GM19468 (cell line): Measurements from ENCODE around the gene CDK2AP2.
"Not testable (repeated sequence)": the region's sequence is repeated elsewhere in the genome, so short reads cannot be mapped to it uniquely, and the experiment has no call there.

Experiments used
- ATAC-seq: cut with Tn5 transposase; IDR thresholded peaks from one replicate; pipeline ENCODE4 v1.9.1; 2021; ENCODE audit warnings: mild to moderate bottlenecking, moderate library complexity, moderate number of reproducible peaks; ENCODE audit not compliant: unreplicated experiment; ENCODE audit errors: extremely low read depth

CDK2AP2 gene

DNA sequence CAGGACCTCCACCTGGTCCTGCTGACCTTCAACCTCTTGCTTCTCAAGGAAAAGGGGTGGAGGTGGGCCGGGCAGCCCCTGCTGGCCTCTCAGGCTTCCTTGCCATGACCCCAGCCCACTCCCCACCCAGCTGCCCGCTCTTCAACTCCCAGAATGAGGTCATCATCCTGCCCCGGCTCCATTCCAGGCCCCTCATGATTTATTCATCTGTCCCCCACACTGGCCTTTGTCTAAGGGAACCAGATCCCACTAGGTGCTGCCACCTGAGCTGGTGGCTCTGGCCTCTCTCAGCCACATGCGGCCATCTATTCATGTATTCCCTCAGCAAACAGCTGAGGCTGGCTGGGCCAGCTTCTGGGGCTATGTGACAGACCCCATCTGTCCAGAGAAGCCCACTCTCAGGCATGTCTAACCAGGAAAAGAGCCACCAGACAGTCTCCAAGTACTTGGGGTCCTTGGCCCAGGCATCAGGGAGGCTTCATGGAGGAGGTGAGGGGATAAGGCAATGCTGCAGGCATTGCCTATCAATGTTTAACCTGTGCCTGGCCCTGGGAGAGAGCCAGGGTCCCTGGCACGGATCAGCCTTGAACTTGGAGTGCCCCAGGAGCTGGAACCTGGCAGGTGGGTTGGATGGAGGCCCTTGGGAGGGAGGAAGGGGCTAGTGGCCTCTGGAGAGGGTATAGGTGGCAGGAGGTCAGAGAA lies 17.5 kb upstream of the CDK2AP2 start:
- ATAC-seq, result no peak

DNA sequence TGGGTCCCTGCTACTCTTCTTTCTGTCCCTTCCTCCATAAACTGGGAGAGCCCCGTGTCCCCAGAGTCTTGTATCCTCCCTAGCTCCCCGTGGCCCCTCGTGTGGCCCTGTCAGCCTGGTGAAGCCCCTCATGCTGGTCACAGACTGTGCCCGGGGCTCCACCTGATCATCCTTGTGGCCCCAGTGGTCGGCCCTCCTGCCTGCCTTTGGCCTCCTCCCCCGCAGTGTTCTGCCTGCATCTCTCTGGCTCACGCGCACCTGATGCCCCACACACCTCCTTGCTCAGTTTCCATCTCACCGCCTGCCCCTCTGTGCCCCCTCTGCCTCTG lies 16.5 kb upstream of the CDK2AP2 start:
- no peak for ATAC-seq

DNA sequence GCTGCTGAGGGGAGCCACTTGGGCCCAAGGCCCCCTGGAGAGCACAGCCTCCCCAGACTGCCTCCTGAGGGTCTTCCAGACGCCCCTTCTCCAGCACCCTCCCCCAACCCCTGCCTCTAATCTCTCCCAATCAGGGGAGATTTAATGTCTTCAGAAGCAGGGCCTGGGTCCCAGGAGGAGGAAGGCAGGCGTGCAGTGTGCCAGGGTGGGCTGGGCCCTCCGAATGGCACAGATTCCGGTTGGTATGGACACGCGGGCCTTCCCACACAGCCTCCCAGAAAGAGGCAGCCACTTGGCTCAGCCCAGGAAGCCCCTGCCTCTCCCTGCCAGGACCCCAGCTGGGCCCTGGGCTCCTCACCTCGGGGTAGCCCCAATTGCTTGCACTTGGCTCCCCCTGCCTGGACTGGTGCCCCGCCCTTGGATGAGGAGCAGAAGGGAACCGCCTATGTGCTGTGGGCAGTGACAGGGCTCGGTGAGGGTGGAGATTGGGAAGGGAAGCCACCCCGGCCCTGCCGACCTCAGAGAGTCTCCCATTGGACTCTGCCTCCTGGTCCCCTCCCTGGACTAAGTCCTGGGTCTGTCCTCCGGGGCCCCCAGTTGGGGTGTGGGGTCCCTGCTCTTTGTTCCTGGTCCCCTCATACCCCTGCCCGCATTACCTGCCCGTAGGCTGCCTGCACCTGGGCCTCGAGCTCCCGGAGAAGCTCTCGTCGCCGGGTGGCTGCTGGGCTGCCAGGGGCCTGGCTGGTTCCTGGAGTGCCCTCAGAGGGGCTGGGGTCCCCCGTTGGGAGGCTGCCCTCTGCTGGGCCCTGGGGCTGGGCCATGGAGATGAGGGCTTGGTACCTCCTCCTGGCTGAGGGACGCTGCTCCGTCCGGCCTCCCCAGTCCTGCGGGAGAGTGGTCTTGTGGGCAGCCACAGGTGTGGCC lies 15.9 kb upstream of the CDK2AP2 start:
- no peak for ATAC-seq

DNA sequence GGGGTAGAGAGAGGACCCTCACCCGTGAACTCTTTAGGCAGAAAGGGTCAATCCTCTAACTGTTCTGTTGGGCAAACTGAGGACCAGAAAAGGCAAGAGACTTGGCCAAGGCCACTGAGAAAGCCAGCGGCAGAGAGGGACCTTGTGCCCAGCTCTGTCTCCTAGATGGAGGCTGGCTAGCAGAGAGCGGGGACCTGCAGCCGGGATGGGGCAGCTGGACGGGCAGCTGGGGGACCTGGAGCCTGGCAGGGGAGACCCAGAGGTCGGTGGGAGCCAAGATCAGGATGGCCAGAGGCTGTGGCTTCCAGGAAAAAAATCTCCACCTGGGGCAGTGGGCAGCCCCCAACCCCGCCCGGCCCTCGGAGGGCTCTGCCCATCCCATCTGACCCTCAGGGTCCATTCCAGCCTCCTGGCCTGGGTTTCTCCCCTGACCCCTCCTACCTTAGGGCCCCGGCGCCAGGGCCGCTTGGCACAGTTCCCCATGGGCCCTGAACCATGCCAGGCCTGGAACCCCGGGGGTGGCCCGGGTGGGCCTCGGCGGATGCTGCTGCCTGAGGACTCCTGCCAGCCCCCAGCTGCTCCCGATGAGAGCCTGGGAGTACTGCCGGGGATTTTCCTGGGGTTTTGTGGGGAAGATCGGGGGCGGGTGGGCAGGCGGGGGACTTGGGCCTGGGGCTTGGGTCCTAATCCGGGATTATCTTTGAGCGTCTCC lies 15.0 kb upstream of the CDK2AP2 start, which contains the start of gene CABP2:
TSS of gene CABP2 (minus strand) at position 603 of the 712 bp plus-strand sequence. CDS start at position 483, 120 bp downstream.
- ATAC-seq, result no peak

DNA sequence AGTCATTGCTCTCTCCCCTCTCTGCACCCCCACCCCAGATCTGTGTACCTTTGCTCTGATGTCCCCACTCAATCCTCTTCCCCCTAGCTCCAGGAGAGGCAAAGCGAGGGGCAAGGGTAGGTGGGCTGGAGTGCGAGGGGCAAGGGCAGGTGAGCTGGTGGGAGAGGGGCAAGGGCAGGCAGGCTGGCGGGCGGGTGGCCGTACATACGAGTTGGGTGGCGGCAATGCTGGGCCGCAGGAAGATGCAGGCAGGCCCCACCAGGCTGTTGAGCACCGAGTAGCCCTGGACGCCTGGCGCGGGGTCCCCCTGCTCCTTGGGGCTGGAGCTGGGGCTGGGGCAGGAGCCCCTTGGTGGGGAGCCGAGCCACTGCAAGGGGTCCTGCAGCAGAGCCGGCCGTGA lies 14.4 kb upstream of the CDK2AP2 start:
- no peak for ATAC-seq

DNA sequence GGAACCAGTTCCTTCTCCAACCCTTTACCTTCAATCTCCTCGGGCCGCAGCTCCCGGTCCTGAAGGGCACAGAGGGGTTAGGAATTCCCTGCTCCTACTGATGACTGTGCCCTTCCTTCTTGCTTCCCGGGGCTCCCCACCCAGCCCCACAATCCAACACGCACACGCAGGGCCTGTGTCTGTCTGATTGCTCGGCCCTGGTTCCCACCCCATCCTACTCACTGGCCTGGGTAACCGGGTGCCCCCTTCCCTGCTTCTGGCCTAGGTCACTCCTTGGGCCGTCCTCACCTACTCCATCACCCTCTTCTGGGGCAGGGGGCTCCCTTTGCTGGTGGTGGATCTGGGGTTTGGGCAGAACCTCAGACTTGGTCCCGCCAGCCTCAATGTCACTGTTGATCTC lies 14.0 kb upstream of the CDK2AP2 start:
- no peak for ATAC-seq

DNA sequence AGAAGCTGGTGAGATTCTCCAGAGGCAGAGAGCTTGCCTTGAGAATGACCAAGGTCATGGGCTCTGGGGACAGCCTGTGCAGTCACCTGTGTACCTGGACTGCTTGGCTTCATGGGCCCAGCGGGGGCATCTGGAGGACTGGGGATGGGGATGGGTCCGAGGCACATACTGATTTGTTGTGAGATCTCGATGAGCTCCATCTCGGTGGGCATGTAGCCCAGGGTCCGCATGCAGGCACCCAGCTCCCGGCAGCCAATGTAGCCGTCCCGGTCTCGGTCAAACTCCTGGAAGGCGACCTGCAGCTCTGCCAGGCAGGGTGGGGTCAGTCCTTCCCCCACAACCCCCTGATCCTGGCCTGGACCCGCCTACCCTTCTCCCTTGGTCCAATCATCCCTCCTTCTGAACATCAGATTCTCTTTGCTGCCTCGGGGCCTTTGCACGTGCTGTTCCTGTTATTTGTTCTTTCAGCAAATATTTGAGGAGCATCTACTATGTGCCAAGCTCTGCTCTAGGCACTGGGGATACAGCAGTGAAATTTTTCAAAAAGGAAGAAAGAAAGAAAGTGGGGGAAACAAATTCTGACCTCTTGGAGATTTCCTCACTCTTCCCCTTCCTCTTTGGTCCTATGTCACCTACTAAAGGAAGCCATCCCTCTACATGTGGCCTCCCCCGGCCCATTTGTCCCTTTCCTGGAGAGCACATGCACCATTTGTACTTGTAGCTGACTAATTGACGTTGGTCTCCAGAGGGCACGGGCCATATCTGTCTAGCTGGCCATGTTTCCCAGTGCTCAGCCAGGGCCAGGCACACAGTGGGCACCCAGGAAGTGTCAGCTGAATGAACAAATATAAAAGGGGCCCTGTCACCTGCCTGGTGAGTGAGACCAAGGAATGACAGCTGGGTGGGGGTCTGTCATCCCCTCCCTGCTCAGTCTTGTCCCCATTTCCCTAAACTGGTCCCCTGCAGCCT lies 13.2 kb upstream of the CDK2AP2 start:
- ATAC-seq, result no peak

DNA sequence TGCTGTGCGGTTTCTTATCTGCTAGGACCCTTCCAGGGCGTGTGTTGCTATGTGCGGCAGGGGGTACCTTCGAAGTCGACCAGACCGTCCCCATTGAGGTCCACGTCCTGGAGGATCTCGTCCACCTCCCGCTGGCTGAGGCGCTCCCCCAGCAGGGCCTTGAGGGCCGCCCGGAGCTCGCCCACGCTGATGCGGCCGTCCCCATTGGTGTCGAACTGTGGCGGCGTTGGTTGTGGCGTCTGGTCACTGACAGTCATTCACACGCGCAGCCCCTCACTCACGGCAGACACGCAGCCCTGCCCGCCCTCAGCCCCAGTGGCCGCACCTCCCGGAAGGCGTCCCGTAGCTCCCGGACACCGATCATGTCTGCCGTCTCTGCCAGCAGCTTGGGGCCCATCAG lies 11.8 kb upstream of the CDK2AP2 start:
- no peak for ATAC-seq

DNA sequence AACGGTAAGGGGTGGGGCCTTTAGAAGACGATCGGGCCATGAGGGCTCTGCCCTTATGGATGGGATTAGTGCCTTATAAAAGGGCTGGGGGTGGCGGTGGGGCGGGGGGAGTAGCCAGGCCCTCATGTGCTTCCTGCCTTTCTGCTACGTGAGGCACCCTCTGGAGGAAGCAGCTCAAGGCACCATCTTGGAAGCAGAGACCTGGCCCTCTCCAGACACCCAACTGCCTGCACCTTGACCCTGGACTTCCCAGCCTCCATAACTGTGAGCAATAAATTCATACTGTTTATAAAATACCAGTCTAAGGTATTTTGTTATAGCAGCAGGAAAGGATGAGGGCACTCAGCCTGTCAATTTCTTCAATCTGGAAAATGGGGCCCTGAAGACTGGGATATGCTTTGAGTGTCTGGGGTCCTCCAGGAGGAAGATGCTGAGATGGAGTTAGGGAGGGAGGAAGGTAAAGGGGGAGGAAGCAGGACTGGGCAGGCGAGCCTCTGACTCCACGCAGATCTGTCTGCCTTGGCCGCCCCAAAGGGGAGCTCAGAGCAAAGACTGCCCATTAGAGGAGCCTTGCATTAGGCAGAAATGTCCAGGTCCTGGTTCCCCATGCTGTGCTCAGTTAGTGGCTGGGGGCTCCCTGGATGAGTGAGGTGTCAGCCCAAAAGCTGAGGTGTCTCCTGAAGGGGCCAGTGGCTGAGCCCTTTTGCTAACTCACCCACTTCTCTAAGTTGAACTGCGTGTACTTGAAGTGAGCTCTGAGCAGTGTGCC lies 10.0 kb upstream of the CDK2AP2 start:
- ATAC-seq, result no peak

DNA sequence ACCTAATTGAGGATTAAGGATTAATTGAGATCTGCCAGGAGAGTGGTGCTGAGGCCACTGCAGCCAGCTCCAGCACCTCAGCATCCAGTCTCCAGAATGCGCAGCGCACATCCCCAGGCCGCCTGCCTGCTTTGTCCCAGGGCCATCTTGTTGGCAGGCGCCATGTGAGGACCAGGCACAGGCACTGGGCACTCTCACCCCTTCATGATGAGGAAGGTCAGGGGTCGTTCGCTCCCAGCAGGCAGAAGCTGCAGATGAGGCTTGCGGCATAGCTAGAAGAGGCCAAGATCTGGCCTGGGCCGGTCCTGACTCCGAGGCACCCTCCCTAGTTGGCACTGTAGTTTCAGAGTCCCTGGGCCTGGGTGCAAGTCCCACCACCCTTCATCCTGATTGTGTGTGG lies 8.8 kb upstream of the CDK2AP2 start:
- no peak for ATAC-seq

DNA sequence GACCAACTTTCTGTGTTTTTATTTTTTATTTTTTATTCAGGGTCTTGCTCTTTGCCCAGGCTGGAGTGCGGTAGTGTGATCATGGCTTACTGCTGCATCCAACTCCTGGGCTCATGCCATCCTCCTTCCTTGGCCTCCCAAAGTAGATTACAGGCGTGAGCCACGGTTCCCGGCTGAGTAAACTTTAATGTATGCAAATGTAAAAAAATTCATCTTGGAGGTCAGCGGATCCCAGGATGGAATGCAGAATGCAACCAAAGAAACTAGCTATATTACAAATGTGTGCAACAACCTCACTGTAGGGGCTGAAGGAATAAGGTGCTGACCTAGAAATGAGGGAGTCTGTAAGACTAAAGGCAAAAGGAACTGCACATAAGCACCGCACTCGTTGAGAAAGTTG lies 6.2 kb upstream of the CDK2AP2 start:
- ATAC-seq, result no peak

DNA sequence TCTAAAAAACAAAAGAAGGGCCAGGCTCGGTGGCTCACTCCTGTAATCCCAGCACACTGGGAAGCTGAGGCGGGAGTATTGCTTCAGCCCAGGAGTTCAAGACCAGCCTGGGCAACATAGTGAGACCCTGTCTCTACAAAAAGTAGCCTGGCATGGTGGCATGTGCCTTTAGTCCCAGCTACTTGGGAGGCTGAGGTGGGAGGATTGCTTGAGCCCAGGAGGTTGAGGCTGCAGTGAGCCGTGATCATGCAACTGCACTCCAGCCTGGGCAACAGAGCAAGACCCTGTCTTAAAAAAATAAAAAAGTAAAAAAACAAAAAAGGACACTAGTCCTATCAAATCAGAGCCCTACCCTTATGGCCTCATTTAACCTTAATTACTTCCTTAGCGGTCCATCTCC lies 3.6 kb upstream of the CDK2AP2 start:
- ATAC-seq, result not testable (repeated sequence)

DNA sequence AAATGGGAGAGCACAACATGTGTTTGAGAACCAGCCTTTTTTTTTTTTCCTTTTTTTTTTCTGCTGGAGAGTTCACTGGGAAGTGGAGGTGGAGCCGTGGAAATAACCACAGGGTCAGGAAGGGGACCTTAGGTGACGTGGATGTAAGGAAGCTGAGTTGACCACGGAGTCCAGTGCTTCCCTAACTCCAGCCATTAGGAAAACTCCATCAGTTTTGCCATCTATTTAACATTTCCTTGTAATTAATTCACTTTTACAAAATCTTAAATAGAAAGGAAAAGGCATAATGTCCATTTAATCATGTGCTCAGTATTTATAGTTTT lies 2.0 kb upstream of the CDK2AP2 start:
- ATAC-seq, result no peak

DNA sequence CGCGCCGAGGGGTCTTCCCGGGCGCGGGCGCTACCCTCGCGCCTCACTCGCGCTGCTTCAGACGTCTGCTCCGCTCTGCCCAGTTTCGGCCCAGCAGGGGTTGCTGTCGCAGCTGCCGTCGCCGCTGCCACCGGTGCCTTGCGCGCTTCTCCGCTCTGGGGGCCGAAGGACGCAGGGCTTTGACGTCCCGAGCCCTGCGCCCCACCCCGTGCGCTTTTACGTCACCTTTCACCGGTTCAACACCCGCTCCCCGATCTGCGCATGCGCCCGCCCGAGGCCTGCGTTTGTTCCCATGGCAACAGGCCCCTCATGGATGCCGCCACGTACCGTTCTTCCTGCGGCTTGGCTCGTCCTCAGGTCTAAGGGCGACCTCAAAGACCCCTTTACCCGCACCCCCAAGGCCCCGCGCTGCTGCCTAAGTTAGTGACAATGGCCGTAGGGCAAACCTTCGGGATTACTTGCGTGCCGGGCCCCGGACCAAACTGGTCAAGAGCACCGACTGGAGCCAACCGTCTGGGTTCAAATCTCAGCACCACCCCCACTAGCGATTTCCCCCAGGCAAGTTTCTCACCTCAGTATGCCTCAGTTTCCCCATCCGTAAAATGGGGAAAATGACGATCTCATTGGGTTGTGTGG lies 642 bp upstream of the CDK2AP2 start:
- ATAC-seq, result peak; percentile 27

DNA sequence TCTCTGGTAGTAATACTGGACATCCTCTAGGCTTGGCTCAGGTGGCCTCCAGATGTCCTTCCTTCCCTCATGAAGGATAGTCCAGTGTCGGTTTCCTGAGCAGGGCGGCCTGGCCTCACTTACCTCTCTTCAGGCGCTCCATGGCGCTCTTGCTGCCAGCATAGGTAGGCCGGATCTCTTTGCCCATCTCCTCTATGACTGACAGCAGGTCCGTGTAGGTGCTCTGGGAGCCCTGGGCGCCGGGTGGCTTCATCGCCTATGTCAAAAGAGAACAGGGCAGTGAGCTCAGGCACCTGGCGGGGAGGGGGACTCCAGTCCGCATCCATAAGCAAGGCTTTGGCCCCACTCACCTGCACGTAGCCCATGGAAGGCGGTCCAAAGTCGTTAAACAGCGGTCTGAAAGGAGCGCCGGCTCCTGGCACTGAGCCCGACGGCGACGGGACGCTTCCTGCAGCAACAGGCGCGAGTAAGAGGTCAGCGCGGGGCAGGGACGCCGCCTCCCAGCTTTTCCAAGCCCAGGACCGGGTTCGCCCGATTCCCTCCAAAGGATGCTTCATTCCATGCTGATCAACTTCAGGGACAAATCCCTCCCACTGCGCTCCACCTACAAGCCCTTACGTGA lies 609 bp downstream of the CDK2AP2 start:
- ATAC-seq, result no peak

DNA sequence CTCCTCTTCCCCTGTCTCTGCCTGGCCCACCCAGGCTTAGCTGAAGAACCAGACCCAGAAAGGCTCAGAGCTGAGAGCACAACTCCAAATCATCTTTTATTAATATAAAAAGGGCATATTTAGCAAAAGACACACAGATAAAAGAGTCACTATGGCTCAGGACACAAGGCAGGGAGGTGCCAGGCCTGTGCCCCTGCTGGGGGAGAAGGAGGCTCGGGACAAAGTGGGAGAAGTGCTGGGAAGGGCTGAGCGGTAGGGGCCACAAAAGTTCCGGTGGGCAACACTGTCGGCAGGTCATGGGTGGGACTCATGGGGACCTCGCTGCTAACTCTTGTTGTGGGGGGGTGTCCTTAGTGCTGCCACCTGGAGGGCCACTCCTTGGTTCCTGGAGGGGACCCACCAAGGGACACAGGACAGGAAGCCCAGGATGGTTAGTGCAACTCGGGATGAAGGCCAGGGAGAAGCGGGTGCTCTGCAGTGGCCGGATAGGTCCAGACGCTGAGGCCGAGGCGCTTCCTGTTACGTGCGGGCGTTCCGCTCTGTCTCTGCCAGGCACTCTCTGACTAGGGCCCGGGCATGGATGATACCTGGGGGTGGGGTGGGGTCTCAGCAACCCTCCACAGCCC lies 1.4 kb downstream of the CDK2AP2 start:
- ATAC-seq, result no peak

DNA sequence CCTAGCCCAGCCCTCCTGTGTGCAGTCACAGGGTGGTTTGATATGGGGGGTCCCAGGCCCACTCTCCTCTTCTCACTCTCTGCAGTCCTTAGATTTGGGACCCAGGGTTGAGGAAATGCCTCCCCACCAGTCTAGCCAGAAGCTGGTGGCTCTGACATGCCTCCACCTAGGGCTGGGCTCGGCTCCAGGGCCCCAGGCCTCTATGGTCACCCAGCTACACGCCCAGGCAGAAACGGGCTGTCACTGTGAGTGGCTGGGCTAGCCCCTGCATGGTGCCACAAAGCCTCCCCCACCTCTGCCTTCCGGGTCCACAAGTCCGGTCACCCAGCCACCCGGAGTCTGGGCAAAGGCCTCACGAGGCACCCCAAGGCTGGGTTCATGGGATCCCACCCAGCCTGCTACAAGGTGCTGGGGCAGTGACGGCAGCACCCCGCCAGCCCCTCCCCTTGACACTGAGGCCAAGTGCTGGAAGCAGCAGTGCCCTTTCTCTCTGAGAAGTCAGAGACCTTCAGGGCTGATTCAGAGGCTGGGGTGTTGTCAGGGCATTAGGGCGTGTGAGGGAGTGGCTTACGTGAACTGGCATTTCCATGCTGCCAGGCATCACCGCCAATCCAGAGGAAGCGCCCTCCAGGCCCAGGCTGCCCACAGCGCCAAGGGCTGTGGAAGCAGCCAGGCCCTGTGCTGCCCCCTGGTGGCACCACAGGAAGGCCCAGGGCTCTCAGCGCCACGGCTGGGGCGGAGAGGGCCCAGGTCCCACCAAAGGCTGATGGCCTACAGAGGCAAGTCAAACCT lies 2.2 kb downstream of the CDK2AP2 start:
- no peak for ATAC-seq
